DMS53 treated with DMSO at 0.1 percent for 48 hours (cell line): Measurements from ENCODE around the gene GPR3.
"Not testable (repeated sequence)": the region's sequence is repeated elsewhere in the genome, so short reads cannot be mapped to it uniquely, and the experiment has no call there.

Source experiments
- DNase-seq: peaks from one replicate; lab custom pipeline; 2025; ENCODE audit not compliant: unreplicated experiment; lab: John Stamatoyannopoulos, UW

GPR3 gene

DNA sequence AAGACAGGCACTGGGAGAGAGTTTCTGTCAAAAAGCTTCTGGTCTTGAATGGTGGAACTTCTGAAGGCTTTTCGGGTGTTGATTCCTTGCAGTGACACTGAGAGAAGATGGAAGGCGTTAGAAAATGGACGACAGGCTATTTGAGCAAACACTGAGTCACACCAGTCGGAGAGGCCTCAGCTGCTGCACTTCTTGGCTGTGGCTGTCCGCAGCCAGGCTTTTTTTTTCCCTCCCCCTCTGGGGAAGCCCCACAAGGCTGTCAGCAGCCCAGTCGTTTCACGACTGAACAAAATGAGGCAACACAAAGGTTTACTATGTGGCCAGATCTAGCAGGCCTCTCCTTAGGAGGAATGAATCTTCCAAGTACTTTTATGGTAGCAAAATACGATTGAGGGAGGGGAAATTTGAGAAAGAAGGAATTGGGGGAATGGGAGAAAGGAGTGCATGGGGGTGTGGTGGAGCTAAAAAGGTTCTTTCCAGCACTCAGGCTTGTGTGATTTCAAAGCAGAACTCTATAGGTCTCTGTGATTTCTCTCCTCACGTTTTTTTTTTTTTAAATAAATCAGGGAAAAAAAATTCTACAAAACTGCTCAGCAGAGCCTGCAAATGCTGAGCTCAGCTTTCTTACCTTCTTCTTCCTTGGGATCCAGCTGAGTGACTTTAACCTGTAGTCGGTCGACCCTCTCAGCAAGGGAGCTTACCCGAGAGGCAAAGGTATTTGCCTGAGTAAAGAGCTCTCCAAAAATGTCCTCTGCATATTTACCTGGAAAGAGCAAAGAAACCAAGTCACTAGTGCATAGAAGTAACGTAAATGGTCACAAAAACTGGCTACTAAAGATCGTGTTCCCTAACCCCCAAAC is 26.1 kb downstream of the GPR3 start:
- DNase-seq, result peak; percentile 85

DNA sequence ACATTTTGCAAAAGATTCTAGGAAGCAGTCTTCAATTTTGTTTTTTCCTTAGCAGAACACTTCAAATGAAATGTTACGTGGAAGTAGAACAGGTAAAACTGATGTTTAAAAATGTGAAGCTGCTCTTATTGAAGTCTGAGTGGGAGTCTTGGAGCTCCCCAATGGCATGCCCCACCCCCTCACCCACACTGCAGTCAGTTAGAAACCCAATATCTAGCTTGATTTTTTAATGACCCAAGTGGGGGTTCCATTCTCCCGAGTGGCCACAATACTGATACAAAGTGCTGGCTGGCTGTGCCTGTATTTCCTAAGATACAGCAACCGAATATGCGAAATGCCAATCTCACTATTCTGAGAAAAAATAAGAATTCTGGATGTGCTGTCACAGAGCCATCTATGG is 31.3 kb downstream of the GPR3 start:
- no peak for DNase-seq

DNA sequence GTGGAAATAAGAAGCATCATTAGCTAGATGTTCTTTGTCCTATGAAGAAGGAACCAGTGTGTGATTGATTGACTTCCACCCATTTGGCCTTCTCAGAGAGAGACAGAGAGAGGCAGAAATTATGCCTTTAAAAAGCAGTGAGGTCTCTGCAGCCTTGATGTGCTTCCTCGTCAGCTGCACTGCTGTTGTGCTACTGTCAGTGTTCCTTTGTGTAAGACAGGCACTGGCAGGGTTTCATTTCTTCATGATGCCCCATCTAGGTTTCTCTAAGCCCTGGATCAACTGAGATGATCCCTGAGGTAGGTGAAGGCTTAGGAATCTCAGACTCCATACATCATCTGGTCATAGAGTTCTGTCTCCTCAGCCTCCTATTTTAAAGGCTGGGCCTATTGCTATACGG is 34.9 kb downstream of the GPR3 start:
- DNase-seq, result no peak

DNA sequence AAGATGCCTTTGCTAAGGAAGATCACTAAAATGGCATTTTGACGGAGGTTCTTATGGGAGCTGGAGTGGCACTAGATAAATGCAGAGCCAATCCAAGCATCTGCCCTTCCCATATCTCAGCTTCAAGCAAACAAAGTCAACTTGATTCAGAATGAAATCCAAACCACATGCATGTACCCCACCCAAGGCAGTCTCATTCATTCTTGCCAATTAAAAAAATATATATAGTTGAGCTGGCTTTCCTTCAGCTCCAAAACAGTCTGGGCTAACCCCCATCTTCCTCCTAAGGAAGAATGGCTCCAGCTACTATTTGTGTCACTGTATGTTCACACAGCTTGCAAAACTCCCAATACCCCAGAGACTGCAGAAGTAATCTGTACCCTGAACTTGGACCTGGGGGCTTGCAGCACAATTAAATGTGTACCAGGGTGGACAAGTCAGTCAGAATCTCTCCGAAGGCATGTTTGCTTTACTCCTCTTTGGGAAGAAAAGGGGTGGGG is 35.4 kb downstream of the GPR3 start:
- DNase-seq, result no peak

DNA sequence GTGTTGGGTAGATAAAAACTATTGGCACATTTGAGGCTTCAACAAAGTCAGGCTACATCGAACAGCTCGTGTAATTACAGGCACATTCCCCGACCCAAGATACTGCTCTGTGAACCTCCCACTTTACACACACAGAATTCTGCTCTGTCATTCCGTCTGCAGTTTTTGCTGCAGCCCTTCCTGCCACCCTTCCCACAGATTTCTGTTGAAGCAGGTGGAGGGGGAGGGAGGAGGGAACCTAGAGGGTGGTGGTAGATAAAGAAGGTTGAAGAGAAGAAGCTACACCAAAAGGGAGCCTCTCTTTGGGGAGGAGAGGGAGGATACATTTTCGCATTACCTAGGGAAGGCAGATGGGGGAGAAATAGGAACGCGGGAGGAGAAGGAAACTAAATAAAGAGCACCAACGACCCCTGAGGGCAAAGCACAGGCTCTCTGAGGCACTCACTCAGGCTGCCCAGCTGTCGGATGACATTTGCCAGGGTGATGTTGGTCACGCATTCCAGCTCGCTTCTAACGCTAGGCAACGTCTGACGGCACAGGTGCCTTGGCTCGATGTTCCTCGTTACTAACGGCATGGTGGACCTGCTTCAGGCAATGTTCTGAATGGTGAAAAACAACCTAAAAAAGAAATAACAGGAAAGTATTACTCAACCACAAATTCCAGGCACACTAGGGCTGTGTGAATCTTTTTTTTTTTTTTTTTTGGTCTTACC is 36.0 kb downstream of the GPR3 start:
- no peak for DNase-seq

DNA sequence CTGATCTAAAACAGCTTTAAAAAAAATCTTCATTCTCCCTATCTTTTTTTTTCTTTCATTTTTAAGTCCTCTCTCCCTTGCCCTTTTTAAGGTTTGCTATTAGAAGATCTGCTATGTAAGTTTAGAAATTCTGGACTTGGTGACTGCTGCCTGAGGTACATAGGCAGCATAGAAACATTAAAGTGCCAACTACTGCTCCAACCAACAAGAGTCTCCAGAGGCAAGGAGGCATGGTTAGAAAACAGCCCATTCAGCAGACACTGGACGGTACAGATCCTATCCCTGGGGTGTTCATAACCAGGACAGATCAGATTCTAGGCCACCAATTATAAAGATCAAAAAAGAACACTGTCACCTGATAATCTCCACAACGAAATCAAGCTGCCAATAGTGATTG is 36.6 kb downstream of the GPR3 start:
- no peak for DNase-seq

DNA sequence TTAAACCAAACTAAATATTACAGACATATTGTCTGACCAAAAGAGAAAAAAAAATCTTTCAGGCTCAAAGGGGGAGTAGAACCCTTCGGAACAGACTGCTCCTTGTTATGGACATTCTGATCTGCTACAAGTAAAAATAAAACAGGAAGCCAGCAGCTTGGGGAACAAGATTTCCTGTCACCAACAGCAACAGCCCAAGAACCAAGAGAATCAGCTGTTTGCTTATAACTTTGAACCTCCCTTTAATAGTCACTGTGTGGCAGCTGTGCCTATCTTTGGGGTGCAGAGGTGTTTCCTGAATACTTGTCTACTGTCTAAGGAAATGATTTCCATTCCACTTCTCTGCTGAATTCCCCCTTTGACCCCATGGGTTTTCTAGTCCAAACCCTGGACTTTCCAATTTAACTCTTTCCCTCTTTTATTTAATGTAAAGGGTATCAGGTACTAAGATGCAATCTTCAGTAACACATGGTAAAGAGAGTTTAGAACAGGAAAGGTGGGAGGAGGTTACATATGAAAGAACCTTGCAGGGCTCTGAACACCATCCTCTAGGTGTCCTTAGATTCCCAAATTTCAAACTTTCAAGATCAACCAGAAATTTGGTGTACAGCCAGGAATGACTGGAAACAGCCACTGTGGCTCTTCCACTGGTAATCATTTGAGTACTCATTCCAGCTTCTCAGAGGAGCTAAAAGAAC is 38.6 kb downstream of the GPR3 start:
- no peak for DNase-seq

DNA sequence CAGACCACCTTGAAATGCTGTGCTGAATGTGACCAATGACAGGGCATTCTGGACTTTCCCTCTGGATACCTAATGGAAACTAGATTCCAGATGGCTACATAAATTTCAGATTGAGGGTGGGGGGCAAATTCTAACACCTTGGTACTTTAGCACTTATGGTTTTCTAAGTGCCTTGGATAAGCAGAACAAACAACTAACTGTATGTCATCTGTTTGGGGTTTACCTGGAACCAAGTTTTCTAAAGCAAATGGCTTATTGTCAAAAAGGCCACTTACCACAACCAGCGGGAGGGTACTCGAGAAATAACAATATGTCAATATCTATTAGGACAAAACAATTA is 39.1 kb downstream of the GPR3 start:
- no peak for DNase-seq

DNA sequence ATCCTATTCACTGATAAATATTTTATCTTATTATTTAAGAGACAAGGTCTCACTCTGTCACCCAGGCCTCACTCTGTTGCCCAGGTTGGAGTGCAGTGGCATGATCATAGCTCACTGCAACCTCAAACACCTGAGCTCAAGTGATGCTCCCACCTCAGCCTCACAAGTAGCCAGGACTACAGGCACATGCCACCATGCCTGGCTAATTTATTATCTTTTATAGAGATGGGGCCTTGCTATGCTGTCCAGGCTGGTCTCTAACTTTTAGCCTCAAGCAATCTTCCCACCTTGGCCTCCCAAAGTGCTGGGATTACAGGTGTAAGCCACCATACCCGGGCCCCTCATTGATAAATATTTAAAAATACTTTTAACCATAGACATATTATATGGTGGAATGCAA is 40.3 kb downstream of the GPR3 start:
- DNase-seq, result not testable (repeated sequence)

DNA sequence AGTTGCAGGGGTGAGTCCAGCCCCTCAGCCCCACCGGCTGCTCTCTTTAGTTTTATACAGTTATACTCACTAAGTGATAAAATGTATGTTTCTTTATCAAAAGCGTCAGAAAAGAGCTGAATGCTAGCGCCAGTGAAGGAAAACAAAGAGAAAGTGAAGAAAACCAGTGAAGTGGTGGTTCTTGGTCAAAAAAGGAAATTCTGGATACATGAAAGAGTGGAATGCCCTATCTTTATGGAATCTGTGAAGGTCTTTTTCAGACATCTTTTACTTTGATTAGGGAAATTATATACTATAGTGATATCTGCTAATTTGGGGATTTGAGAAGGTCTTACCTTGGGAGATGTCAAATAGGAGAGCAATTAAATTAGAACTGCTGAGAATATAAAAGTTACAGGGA is 41.3 kb downstream of the GPR3 start:
- no peak for DNase-seq

DNA sequence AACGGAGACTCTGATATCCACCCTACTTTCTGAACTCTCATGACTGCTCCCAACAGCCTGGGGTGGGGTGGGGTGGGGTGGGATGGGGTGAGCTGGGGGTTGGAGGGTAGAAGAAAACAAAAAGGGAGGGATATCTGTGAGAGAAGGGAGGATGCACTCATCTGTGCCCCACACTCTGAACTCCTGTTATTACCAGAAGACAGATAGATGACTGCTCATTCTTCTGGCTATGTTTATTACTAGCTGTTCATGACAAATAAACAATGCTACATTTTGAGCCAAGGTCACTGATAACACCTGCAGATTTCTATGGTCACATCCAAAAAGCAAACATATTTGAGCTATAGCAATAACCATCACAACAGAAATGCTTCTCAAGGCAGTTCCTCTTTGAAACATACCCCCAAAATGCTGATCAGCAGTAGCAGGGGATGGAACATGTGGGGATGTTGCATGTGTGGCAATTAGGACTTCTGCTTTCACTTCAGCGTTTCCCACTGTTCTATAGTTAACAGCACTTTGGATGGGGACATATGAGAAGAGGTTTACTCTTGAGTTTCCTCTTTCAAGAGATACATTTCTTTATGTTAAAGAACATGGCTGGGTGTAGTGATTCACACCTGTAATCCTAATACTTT is 43.3 kb downstream of the GPR3 start:
- DNase-seq, result no peak

DNA sequence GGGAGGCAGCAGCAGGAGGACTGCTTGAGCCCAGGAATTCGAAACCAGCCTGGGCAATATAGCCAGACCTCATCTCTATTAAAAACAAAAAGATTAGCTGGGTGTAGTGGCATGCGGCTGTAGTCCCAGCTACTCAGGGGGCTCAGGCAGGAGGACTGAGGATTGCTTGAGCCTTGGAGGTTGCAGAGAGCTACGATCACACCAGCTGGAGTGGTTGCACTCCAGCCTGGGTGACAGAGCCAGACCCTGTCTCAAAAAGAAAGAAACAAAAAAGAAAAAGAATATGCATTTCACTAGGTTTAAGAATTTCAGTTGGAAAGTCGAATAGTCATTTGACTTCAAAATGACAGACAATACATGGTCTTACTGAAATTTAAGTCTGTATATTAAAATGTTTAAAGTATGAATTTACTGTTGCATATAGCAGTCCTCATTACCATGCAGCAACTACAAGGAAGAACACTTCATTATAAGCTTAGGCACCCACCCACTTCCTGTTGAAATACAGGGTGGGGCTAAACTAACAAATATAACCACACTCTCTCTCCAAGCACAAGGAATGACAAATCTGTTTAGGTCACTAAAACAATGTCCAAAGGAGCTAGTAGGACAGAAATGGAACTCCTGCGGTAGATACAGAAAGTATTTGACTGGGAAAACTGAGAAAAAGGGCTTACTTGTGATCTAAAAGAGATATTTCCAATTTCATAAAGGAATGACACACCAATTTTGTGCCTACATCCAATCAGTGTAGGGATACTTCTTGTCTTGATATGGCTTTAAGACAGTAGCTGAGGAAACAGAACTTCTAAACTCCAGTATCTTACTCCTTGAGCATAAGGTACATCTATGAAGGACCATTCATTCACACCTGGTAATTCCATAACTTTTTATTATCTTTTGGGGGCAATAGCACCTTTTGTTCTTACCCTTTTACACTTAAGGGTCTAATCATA is 44.1 kb downstream of the GPR3 start:
- DNase-seq, result no peak

DNA sequence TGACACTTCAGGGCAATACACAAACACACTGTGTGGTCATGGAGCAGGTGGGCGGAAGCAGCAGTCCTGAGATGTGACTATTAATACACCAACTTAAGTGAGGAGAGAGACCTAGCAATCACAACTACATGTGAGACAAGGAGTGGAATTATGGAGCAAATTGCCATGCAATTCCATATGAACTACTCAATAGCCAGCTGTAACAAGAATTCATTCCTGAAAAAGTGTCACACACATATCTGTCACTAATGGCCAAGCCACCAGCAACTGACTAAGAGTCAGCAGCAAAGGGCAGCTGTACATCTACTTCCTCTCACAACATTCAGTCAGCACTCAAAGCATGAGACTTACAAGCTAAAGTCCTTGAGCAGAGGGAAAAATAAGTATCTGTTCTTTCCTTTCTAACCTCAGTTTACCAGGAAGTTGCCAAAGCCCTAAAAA is 46.2 kb downstream of the GPR3 start:
- DNase-seq, result peak; percentile 43

DNA sequence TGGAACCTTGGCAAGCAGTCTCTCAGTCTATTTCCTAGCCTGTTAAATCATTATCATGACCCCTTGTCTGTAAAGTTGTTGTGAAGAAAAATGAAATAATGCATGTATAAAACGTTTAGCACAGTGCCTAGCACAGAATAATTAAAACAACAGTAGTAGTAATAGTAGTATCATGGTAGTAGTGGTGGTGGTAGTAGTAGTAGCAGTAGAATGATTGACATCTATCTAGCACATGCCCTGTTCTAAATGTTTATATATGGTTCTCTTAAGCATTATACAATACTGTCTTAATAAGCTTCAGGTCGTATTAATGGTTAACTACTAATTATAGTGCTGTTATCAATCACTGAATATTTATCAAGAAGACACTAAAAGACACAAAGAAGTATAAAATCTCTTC is 46.7 kb downstream of the GPR3 start:
- no peak for DNase-seq

DNA sequence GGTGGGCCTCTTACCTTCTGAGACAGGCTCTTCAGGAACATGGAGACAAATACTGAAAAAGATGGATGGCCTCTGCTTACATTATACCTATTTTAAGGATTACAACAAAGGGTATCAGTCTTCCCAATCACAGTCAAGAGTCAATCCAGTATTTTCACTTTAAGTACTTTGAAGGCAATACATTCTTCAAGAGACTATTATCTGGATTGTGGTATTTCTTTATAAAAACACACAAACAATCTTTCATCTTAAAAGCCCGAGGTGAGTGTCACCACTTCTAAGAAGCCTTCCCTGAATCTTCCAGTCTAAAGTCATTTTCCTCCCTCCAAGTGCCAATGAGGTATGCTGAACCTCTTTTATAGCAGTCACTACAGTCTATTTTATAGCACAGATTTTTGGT is 52.2 kb downstream of the GPR3 start:
- no peak for DNase-seq
